HG03159 (cell line): Measurements from ENCODE around the gene DPYSL4.
A peak's percentile ranks its signal among the peaks of the same experiment; 100 is the strongest.

Experiments used
- ATAC-seq: cut with Tn5 transposase; IDR thresholded peaks from one replicate; pipeline ENCODE4 v1.9.1; 2021; ENCODE audit warnings: mild to moderate bottlenecking, moderate library complexity; ENCODE audit not compliant: unreplicated experiment

Gene DPYSL4

DNA sequence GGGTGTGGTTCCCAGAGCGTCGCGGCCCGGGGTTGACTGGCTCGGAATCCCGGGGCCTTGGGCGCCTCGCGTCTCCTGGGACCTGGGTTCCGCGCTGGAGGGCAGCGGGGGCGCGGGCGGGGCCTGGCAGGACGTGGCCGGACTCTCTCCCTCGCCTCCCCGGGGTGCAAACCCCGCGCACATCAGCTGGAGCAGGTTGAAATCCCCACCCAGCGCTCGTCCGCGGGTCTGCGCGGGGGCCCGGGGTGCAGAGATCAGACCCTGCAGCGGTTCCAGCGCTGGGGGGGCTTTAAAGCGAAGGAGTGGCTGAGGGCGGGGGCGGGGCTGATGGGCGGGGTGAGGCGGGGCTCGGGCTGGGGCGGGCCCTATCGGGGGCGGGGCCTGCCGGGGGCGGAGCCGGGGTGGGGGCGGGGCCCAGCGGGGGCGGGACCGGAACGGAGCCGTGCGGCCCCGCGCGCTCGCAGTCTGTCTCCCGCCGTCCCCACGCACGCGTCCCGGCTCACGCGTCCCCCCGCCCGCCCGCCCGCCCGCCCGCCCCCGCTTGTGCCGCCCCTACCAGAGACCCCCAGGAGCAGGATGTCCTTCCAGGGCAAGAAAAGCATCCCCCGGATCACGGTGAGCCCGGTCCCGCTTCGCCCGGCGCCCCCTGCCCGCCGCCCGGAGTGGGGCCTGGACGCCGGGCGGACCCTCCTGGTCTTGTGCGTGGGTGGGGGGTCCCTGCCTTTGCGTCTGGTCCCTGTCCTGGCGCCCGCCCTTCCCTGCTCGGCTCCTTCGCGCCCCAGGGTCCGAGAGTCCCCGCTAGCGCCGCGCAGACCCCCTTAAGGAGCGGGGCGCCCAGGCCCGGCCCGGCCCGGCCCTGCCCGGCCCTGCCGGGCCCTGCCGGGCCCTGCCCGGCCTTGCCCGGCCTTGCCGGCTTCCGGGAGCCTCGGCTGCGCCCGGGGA, at the start of gene DPYSL4:
DPYSL4 (plus strand) TSS at position 461 of the 942 bp plus-strand sequence; CDS start at position 577, 116 bp downstream.
- no peak for ATAC-seq

DNA sequence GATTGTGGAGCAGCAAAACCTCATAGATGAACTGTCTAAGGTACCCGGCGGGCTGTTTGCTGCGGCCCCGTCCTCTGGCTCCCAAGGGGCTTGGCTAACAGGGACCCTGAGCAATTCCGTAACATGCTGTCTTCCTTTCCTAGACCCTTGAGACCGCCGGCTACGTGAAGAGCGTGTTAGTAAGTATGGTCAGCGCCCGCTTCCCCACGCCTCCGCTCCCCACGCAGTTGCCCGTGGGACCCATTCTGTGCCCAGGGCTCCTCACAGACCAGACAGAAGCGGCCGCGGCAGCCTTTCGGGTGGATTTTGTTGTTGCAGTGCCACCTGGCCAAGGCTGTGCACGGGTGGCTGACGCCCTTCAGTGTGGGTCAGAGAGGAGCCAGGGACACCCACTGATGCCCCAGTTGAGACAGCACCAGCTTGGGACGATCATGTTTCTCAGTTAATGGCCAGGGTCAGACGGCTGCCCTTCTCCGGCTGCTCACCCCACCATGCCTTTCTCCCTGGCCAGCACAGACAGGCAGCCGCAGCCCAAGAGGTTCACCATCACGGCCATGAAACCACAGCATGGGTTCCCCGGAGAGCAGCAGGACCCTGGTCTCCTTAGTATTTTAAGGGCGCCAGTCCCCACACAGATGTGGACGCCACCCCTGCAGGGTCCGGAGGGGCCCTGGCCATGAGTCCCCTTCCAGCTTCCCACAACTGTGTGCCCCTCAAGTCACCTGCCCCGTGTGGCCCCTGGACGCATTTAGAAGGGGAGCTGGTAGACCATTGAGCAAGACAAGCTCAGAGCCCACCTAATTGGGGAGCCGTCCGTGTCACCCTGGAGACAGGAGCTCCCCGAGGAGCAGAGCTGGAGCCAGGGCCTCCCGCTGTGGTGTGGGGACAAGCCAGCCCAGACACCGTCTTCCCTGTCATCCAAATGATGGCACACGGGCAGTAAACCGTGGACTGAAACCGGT, 49.4 kb upstream of the DPYSL4 start:
- ATAC-seq = no peak

DNA sequence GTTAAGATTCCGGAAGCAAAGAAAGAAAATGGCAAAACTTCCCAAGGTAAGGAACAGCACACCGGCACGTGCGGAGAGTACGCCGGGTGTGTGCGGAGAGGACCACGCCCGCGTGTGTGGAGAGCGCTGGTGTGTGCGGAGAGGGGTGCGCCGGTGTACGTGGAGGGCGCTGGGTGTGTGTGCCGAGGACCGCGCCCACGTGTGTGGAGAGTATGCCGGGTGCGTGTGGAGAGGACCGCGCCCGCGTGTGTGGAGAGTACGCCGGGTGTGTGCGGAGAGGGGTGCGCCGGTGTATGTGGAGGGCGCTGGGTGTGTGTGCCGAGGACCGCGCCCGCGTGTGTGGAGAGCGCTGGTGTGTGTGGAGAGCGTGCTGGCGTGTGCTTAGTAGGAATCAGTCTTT, 48.6 kb upstream of the DPYSL4 start:
- no peak for ATAC-seq

DNA sequence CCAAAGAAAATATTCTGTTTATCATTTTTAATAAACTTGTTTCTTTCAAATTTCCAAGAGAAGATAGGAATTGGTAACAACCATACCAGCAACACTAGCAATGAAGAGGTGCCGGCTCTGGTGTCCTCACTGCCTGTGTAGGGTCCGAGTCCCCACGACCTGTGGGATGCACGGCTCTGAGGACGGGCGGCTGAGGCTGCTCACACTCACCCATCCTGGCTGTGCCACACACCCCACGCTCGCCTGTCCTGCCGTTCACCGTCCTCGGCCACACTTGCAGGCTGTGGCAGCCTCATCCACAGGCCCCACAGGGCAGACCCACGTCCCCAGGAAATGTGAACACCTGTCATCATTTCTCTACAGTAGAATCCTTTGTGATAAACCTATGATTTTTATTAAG, 48.2 kb upstream of the DPYSL4 start:
- ATAC-seq = no peak

DNA sequence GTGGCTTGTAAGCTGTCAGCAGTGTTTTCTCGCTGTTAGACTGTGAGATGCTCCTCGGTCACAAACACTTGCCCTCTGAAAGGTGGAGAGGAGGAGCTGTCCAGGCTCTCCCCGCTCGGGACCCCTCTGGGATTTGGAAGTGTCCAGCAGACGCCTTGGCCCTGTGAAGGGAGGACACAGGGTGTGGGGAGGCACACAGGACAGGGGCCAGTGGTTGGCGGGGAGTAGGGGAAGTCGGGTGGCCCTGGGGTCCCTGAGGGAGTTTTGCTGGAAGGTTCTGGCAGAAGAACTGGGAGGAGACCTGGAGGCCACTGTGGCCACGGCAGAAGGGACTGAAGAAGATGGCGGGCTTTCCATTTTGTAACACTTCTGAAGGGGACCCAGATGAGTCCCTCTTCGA, 47.2 kb upstream of the DPYSL4 start:
- no peak for ATAC-seq

DNA sequence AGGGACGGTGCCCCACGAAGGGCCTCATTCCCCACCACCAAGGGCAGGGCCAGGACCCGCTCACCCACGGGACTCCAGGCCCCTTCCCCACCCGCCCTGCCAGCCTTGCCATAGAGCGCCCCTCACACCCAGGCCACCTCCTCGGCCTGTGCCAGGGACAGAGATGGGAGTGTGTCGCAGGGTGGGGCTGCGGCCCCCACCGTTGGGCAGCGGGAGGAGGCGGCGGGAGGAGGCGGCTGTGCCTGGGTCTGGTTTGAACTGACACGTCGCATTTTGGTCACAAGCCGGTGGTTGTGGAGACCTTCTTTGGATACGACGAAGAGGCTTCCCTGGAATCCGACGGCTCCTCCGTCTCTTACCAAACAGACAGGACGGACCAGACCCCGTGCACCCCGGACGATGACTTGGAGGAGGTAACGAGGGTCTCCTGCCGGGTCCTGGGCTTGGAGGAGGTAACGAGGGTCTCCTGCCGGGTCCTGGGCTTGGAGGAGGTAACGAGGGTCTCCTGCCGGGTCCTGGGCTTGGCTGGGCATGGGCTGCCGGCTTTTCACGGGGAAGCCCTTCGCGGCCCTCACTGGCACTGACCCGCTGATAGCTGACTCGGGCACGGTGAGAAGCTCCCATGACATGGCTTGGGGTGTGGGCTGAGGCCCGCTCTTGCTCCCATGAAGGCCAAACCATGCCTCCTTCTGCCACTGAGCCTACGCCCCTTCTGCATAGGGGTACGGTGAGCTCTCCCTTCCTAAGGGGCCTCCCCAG, 46.4 kb upstream of the DPYSL4 start:
- no peak for ATAC-seq

DNA sequence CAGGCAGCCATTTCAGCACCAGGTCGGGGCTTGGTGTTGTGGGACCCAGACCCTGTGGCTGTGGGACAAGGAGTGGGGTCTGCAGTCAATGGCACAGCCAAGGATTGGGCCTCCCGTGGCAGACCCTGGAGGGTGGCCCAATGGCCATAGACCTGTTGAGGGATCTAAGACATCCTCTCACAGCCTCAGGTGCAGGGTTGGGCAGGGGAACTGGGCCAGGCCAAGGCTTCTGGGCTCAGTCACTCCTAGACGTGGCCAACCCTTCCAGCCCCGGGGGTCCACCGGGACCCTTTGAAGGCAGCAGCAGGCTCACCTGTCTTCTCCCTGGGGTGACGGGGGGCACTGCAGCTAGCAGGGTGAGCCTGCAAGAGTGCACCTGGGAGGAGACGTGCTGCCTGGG, 45.7 kb upstream of the DPYSL4 start:
- no peak for ATAC-seq

DNA sequence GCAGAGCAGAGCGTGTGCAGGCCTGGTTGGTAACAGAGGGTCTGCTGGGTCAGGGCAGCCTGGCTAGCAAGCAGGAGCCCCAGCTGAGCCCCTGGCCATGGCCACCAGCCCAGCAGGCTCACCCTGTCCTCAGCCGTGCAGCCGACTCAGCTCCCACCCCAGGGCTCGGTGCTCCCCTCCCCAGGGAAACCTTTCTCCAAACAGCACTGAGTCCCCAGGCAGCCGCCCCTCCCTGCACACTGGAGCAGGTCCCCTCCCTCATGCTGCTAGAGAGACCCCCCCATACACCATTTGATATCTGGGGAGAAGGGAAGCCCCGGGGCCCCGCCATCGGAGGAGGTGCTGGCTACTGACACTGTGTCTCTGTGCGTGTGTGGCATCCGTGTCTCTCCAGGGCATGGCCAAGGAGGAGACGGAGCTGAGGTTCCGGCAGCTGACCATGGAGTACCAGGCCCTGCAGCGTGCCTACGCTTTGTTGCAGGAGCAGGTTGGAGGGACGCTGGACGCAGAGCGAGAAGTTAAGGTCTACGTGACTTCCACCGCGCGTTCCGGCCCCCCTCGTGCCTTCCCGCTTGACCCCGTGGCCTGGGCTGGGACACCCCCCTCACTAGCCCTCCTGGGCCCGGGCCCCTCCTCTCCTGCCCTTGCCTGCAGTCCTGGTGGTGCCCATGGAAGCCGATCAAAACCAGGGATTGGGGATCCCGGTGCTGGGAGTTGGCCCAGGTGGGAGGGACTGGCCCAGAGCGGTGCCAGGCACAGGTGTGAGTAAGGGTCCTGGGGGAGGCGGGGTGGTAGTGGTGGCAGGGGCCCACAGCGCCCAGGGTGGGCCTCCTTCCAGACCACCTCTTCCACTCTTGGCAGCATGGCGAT, 45.0 kb upstream of the DPYSL4 start:
- ATAC-seq = no peak

DNA sequence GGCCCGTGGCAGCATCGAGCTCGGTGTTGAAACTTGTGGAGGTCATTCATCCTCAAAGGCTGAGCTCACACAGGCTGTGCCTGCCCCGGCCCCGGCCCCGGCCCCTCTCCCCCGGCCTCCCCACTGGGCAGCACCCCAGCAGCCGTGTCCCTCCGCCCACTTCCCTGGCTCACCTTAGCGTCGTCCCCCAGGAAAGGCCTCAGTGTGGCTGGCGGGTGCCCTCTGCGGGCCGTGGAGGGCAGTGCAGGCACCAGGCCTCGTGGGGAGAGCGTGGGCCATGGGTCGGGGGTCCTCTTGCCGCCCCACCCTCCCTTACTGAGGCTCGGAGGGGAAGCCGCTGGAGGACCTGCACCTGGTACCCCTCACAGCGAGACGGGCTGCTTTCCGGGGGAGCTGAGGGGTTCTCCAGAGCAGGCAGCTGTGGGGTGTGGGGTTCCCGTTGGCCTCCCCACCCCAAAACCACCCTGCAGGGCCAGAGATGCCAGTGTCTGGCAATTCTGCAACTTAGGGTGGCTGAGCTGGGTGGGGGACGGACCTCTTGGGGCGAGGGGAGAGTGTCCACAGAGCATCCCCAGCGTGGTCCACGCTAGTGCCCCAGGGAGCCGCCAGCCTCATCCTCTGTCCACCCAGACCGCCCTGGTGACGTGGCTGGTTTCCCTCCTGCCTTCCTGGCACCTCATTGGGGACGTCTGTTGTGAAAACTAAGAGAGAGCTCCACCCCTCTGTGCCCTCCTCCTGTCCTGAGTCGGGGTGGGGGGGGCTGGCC, 44.2 kb upstream of the DPYSL4 start:
- ATAC-seq = peak; percentile 74

DNA sequence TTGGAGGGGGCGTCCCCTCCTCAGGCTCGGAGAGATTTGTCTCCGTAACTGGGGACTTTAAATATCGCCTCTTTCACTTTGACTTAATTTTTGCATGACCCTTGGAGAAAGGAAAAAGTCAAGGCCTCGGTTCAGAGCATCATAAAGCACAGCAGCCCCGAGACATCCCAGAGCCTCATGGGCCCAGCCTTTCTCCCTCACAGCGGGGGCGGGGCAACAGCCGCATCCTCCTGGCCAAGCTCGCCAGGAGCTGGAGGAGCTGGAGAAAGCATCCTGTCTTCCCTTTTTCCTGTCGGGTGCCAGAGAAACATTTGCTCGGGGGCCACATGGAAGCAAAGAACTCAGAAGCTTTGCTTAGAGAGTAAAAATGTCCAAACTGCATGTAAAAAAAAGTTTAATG, 43.6 kb upstream of the DPYSL4 start:
- no peak for ATAC-seq

DNA sequence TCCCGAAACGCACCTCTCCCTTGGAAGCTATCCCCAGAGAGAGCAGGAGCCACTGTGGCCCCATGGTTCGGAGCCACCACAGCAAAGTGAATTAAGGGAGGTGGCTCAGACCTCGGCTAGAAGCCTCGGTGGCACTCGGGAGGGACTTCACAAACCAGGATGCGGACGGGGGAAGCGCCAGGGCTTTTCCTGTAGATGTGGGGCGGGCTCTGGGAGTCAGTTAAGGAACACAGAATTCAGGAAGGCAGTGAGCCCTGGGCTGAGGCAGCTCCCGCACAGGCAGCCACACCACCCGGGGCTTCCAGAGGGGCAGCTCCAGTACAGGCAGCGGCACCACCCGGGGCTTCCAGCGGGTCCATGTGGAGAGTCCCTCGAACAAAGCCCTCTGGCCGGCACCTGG, 42.7 kb upstream of the DPYSL4 start:
- no peak for ATAC-seq

DNA sequence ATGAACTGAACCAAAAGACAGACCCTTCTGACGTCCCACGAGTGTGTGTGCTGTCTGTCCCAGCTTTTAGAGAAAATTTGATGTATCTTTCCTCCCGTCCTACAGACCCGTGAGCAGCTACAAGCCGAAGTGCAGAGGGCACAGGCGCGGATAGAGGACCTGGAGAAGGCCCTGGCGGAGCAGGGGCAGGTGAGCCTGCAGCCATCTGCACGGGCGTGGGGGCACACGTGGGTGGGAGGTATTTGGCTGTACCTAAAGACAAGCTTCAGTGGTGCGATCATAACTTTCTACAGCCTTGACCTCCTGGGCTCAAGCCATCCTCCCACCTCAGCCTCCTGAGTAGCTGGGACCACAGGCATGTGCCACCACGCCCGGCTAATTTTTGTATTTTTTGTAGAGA, 41.7 kb upstream of the DPYSL4 start:
- ATAC-seq = no peak

DNA sequence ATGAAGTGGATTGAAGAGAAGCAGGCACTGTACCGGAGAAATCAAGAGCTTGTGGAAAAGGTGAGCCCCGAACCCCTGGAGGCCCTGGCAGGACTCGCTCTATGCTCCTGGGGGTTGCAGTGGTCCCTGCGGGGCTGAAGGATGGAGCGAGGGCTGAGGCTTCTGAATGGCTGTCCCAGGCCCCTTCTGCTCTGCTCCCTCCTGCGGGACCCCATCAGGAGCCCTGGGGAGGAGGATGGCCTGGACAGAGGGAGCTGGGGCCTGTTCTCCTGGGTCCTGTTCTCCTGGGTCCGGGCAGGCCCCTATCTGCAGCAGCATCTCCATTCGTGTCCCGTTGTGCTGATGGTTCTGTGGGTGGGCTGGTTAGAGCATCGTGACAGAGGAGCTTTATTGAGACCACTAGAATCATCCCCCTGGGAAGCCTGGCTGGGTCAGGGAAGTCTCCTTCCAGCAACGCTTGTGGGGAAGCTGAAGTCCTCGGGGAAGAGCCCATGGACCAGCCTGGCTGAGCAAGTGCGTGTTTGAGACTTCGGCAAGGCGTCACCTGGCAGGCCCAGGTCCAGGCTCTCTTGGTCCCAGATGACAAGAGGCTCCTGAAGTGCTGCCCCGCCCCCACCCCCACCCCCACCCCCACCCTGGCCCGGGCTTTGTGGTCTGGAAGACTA, 41.1 kb upstream of the DPYSL4 start:
- ATAC-seq = no peak

DNA sequence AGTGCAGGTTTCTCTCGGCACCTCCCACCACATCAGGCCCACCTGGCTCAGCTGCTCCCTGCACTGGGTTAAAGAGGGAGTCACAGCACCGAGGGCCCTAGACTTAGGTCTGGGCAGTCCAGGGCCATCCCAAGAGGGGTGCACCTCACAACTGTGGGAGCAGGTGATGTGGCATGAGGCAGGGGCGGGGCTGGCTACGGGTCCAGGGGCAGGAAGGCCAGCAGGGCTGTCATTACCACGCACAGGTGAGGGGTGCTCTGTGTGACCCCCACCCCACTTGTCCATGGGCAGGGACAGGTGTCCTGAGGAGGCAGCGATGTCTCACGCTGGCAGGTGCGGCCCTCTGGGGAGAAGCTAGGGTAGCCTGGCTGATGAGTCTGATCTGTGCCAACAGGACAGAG, 40.5 kb upstream of the DPYSL4 start:
- no peak for ATAC-seq

DNA sequence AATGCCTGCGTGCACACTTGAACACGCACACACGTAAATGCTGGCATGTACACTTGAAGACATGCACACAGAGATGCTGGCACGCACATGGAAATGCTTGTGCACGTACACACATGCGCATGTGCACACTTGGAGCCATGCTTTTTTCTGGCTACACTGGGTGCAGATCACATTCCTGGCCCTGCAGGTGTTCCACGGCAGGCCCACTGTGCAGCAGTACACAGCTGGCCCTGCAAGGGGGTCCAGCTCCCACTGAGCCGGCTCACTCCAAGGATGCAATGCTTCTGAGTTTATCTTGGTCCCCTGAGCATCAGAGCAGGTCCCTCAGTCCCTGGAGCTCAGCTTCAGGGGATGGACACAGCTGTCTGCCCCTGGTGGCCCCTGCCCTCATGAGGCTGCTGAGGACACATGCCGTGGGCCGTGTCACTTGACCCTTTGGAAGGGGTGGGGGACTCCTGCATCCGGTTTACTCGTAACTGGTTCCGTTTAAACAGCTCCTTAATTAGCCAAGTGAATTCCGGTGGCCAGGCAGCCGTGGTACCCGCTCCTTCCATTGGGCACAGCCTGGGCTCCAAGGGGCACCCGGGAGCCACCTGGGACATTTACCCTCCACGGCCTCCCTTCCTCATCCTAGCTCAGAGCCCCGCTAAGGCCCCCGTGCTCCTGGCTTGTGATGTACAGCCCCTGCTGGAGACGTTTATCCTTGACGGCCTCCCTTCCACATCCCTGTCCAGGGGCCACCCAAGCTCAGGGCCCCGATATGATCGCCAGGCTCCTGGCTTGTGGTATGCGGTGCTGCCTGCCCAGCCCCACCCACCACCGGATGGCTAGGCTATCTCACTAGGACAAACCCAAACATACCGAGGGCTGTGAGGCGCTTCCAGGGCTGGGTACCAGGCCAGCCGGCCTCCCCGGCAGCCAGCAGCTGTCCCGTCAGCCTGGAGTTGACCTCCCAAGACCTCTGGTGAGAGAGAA, 39.5 kb upstream of the DPYSL4 start:
- no peak for ATAC-seq

DNA sequence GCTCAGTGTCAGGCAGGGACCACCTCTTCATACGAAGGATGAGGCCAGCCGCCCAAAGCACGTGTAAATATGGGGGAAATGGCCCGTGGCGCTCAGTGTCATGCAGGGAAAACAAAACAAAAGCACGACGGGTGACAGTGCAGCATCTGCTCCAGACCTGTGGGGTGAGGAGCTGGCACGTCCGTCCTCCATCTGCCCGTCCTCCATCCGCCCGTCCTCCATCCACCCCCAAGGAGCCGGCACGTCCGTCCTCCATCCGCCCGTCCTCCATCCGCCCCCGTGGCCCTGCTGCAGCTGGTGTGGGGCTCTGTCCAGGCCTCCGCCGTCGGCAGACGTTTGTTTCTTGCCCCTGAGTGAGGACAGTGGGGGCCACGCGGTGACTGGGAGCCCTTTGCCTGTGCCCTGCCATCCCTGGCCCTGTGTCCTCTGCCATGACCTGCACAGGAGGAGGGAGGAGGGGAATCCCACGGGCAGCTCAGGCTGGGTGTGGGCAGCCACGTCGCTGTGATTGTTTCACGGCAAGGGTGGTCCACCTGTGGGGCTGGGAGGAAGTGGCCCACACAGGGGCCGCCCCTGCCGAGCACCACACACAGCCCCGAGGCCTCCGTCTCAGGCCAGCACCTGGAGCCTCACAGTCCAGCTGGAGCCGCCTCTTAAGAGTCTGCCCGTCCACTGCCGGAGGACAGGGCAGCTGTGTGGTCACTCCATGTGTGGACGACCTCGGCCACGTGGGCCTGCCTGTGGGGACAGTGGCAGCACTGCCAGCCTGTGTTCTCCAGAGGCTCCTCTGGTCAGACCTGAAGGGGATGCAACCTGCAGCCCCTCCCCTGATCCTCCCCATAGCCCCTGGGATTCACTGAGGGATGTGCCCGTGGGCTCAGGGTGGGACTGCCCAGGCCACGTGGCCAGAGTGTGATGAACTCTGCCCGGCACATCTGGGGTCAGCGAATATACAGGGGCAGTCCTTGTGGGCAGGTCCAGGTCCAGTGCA, 38.2 kb upstream of the DPYSL4 start:
- ATAC-seq = no peak
